Glomerular visceral epithelial cell (primary cell): ENCODE results near the gene ELL.

Experiments
- DNase-seq: peaks from one replicate; pipeline ENCODE4 v3.0.0-alpha.2; 2016; ENCODE audit errors: extremely low spot score

Gene ELL

DNA sequence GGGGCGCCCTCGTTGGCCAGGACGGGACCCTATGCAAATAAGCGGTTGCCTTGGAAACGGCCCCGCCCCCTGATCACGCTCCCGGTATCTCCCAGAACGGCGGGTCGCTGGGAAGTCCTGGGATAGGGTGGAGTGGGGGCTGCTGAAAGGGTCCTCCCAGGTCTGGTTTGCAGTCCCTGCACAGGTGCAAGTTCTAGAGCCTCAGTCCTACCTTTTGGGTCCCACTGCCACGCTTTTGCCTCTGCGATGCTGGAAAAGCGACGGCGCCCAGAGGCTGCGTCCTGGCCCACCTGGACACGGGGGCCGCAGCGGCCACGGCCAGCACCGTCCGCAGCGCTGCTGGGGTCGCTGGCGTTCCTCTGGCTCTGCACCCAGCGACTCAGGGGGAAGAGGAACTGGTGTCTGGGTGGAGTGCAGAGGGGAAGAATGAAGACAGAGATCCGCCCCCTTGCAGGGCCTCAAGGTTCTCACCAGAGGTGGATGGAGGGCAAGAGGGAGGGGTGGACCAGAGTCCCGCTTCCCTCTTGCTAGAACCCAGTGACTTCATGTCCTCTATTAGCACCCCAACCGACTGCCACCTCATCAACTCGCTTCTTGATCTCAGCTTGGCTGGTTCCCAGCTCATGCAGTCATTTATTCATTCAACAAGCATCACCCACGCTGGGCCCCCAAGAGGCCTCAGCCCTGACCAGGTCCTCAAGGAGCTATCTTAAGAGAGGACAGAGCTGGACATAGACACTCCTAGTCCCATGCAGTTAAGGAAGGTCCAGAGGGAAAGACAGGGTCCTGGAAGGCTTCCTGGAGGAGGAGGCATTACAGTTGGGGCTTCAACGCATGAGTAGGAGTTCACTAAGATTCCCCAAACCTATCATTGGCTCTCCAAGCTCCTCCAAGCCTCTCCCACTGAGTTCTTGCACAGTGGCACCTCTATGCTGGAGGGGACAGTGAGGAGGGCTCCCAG is 124.3 kb downstream of the ELL start, which contains the start of gene LRRC25:
LRRC25 (minus strand) TSS at position 381 of the 961 bp plus-strand sequence. CDS start 659 bp downstream, outside the sequence.
- DNase-seq = no peak

- DNase-seq = no peak
These were observed 125.2 kb downstream of the ELL start for GRCh38 chr19:18396471-18397241.

DNA sequence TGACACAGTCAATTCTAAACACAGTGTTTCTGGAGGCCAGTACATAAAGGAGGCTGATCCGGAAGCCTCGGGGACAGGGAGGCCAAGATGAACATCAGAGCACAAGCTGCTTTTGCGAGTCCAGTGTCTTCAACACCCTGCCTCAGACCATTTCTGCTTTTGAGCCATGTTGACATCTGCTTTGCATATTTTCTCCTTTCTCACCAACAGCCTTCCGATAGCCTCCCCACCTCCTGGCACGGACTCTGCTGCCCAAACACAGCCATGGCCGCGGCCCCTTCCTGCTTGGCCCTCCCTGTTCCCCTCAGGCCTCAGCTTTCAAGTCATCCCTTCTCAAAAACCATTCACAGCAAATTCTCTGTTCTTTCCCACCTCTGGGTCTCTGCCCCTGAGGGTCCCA is 128.0 kb downstream of the ELL start:
- no peak for DNase-seq

DNA sequence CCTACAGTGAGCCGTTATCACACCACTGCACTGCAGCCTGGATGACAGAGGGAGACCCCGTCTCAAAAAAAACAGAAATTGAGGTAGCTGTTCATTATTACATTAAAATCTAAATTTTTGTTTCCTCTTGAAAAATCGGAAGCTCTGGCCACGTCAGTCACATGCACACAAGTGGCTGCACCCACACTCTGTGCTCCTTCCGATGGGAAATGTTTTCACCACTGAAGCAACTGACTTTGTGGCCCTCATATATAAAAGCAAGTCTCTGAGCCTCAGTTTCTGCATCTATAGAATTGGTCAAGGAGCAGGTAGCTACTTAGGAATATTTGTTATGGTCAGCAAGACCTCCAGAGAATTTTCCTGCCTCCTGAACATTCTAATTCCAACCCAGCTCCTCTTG is 128.9 kb downstream of the ELL start:
- no peak for DNase-seq
